HG03575 (cell line): ENCODE data around the gene GOLGA8S.
"Not testable (repeated sequence)": the region's sequence is repeated elsewhere in the genome, so short reads cannot be mapped to it uniquely, and the experiment has no call there.

ENCODE experiments used
- ATAC-seq: cut with Tn5 transposase; IDR thresholded peaks from one replicate; pipeline ENCODE4 v1.9.1; 2021; ENCODE audit not compliant: unreplicated experiment, insufficient number of reproducible peaks, low FRiP score; ENCODE audit errors: extremely low read depth

Gene GOLGA8S

GRCh38 chr15:23354448-23354847, at the start of gene GOLGA8S:
Gene GOLGA8S (plus strand): TSS chr15:23354748. CDS start chr15:23354810, 62 bp downstream.
- not testable (repeated sequence) for ATAC-seq

- ATAC-seq = not testable (repeated sequence)
These were observed 49.7 kb upstream of the GOLGA8S start for GRCh38 chr15:23304805-23305204.

- not testable (repeated sequence) for ATAC-seq
These were observed 48.6 kb upstream of the GOLGA8S start for GRCh38 chr15:23305921-23306320.

- ATAC-seq = not testable (repeated sequence)
These were observed 43.3 kb upstream of the GOLGA8S start for GRCh38 chr15:23311233-23311632.

- ATAC-seq = not testable (repeated sequence)
These were observed 20.5 kb upstream of the GOLGA8S start, which contains the start of gene GOLGA6L26 for GRCh38 chr15:23334096-23334495. Gene GOLGA6L26 (minus strand): TSS chr15:23334196. CDS start chr15:23334135, 61 bp downstream.

- ATAC-seq = not testable (repeated sequence)
These were observed 8.1 kb downstream of the GOLGA8S start for GRCh38 chr15:23362622-23363021.

- not testable (repeated sequence) for ATAC-seq
These were observed 9.7 kb downstream of the GOLGA8S start for GRCh38 chr15:23364261-23364660.

GRCh38 chr15:23370578-23370977, 16.0 kb downstream of the GOLGA8S start:
- ATAC-seq = no peak

- ATAC-seq = not testable (repeated sequence)
These were observed 16.6 kb downstream of the GOLGA8S start for GRCh38 chr15:23371134-23371533.

- not testable (repeated sequence) for ATAC-seq
These were observed 17.3 kb downstream of the GOLGA8S start for GRCh38 chr15:23371868-23372267.

- ATAC-seq = no peak
These were observed 17.7 kb downstream of the GOLGA8S start for GRCh38 chr15:23372284-23372683.

- ATAC-seq = not testable (repeated sequence)
These were observed 18.5 kb downstream of the GOLGA8S start for GRCh38 chr15:23372891-23373600.

- not testable (repeated sequence) for ATAC-seq
These were observed 19.7 kb downstream of the GOLGA8S start for GRCh38 chr15:23374226-23374625.

GRCh38 chr15:23378946-23379345, 24.4 kb downstream of the GOLGA8S start:
- not testable (repeated sequence) for ATAC-seq

- not testable (repeated sequence) for ATAC-seq
These were observed 26.2 kb downstream of the GOLGA8S start for GRCh38 chr15:23380700-23381099.

GRCh38 chr15:23381192-23381591, 26.6 kb downstream of the GOLGA8S start:
- ATAC-seq = not testable (repeated sequence)

GRCh38 chr15:23384371-23384770, 29.8 kb downstream of the GOLGA8S start:
- no peak for ATAC-seq

GRCh38 chr15:23385886-23386430, 31.4 kb downstream of the GOLGA8S start:
- no peak for ATAC-seq

GRCh38 chr15:23387621-23388190, 33.2 kb downstream of the GOLGA8S start:
- no peak for ATAC-seq
